Cardiac muscle cell (in vitro differentiated cells and primary cell): ENCODE results near the gene LRIG1. TPM values are rescaled to one million over a fixed set of nuclear protein-coding genes. Genes with fewer than 3 reads are reported as not detected.

Experiments
- DNase-seq, 2 donors: peaks; one replicate each; pipeline versions ENCODE4 v3.0.0 to v3.0.0-alpha.2; 2010 to 2017; ENCODE audit warnings: low read depth in 1 of 2, low spot score in 1 of 2
- H3K27ac ChIP-seq: fragments of 200-600 bp; sonication (generic); 2 replicates; pipeline ENCODE4 v1.5.1; 2016
- H3K27me3 ChIP-seq: fragments of 200-600 bp; sonication (generic); 2 replicates; pipeline ENCODE4 v1.6.0; 2016; ENCODE audit warnings: control low read depth
- H3K36me3 ChIP-seq: fragments of 200-600 bp; sonication (generic); 2 replicates; pipeline ENCODE4 v1.5.1; 2016; ENCODE audit warnings: control low read depth
- H3K4me1 ChIP-seq: fragments of 200-600 bp; sonication (generic); 2 replicates; pipeline ENCODE4 v1.8.1; 2017; ENCODE audit warnings: low read depth, mild to moderate bottlenecking, mixed run types
- H3K4me3 ChIP-seq: fragments of 200-600 bp; sonication (generic); 2 replicates; pipeline ENCODE4 v1.5.1; 2016; ENCODE audit warnings: mild to moderate bottlenecking
- H3K9me3 ChIP-seq: fragments of 200-600 bp; sonication (generic); 2 replicates; pipeline ENCODE4 v1.5.1; 2017; ENCODE audit warnings: low read depth, mild to moderate bottlenecking, control low read depth
- polyA plus RNA-seq: library from polyadenylated mRNA; unstranded; fragments of >200 nt; fragmentation: Nextera tagmentation; extraction: Ambion mirVana; gene quantifications from 2 replicates; pipeline ENCODE4 v1.2.1, GENCODE V29; 2016
- total RNA-seq: library from RNA; depleted of rRNA; stranded (reverse); fragments of >200 nt; gene quantifications from 2 replicates; pipeline ENCODE4 v1.2.3, GENCODE V29; 2016
- TF ChIP-seq, protein P1 (sequence below): IDR thresholded peaks from 2 replicates; pipeline ENCODE4 v1.5.1; 2012; ENCODE audit warnings: low read depth, mild to moderate bottlenecking, low read length

LRIG1 gene
- total and polyA plus RNA-seq, 2 experiments from 2014 or later = 27.8 to 51.1 TPM

DNA sequence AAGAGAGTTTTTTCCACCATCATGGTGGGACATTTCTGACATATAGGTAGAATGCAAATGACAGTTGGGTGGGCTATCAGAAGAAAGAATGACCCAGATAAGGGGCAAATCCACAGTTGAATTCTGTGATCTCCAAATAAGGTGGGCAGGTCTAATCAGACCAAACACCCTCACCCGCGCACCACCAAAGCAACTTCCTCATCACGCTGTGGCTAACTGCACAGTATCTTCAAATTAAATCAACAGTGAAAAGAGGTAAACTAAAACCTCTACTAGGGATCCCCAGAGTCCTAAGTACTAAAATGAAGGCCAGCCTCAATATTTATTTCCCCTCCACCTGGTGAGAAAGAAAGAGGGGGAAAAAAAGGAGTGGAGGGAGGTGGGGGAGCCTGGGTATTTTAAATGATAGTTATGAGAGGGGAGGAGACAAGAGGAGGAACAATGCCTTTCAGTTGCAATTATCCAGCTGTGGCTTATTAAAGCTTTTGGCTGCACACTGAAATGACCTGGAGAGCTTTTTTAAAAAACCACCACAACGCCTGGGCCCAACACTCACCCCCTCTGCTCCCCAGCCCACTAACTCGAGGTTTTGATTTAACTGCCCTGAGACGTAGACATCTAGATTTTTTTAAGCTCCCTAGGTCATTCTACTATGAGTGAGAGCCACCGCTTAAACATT is 61.0 kb downstream of the LRIG1 start:
- H3K36me3 ChIP-seq = no peaks in the 10 kb centered on the region
- peaks cover 46% of the 10 kb centered on the region for H3K4me1 ChIP-seq
- TF ChIP-seq, protein P1, sequence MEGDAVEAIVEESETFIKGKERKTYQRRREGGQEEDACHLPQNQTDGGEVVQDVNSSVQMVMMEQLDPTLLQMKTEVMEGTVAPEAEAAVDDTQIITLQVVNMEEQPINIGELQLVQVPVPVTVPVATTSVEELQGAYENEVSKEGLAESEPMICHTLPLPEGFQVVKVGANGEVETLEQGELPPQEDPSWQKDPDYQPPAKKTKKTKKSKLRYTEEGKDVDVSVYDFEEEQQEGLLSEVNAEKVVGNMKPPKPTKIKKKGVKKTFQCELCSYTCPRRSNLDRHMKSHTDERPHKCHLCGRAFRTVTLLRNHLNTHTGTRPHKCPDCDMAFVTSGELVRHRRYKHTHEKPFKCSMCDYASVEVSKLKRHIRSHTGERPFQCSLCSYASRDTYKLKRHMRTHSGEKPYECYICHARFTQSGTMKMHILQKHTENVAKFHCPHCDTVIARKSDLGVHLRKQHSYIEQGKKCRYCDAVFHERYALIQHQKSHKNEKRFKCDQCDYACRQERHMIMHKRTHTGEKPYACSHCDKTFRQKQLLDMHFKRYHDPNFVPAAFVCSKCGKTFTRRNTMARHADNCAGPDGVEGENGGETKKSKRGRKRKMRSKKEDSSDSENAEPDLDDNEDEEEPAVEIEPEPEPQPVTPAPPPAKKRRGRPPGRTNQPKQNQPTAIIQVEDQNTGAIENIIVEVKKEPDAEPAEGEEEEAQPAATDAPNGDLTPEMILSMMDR = no peak
- no peaks in the 10 kb centered on the region for H3K27me3 ChIP-seq
- H3K27ac ChIP-seq = no peak overlapping the region
- no peak overlapping the region for H3K4me3 ChIP-seq
- DNase-seq = no peak
- H3K9me3 ChIP-seq = no peaks in the 10 kb centered on the region

GRCh38 chr3:66438046-66438445 is 62.8 kb downstream of the LRIG1 start:
- no peak overlapping the region for H3K27ac ChIP-seq
- H3K9me3 ChIP-seq = no peaks in the 10 kb centered on the region
- peaks cover 43% of the 10 kb centered on the region for H3K4me1 ChIP-seq
- TF ChIP-seq, protein P1 = no peak
- no peaks in the 10 kb centered on the region for H3K36me3 ChIP-seq
- no peaks in the 10 kb centered on the region for H3K27me3 ChIP-seq
- no peak overlapping the region for H3K4me3 ChIP-seq
- DNase-seq = no peak

DNA sequence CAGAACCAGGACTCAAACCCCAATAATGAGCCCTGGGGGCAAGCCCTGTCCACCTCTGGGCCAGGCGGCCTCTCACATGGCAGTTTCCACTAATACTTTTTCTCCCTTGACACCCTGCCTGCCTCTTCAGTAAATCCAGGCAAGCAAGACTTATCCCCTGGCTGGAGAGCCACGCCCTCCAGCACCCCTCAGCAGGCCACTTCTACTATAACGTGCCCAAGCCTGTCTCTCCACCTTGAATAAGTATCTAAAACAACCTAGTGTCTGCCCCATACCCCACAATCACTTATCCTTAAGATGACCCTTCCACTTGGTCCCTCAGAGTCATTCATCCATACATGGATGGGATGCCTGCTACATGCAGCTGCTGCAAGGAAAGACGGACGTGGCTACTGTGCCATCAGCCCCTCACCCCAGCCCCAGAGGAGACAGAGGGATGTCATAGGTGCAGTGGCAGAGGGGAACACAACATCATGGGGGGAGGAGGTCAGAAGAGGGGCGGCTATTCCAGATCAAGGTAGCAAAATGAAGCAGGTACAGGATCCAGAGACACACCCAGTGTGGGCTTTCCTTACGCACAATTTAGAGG is 63.4 kb downstream of the LRIG1 start:
- Histone ChIP-seq H3K4me3 (no peak overlapping the region), H3K27me3 (no peaks in the 10 kb centered on the region), H3K4me1 (peaks cover 37% of the 10 kb centered on the region), H3K9me3 (no peaks in the 10 kb centered on the region), H3K27ac (no peak overlapping the region), H3K36me3 (no peaks in the 10 kb centered on the region)
- TF ChIP-seq, protein P1 = no peak
- DNase-seq = no peak

- Histone ChIP-seq H3K9me3 (no peaks in the 10 kb centered on the region), H3K4me1 (peaks cover 22% of the 10 kb centered on the region), H3K4me3 (no peak overlapping the region), H3K36me3 (no peaks in the 10 kb centered on the region), H3K27me3 (no peaks in the 10 kb centered on the region), H3K27ac (no peak overlapping the region)
- TF ChIP-seq, protein P1 = no peak
- no peak for DNase-seq
These were observed 64.8 kb downstream of the LRIG1 start for GRCh38 chr3:66435989-66436388.

DNA sequence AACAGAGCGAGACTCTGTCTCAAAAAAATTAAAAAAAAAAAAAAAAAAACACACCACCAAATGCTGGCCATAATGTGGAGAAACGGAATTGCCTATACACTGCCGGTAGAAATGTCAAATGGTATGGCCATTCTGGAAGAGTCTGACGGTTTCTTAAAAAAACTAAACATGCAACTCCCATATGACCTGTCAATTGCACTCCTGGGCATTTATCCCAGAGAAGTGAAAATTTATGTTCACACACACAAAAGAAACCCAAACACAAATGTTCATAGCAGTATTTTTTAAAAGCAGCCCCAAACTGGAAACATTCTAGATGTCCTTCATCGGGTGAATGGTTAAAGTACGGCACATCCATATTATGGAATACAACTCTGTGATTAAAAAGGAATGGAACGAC is 66.1 kb downstream of the LRIG1 start:
- no peaks in the 10 kb centered on the region for H3K36me3 ChIP-seq
- TF ChIP-seq, protein P1 = no peak
- peaks cover 12% of the 10 kb centered on the region for H3K4me1 ChIP-seq
- H3K27me3 ChIP-seq = no peaks in the 10 kb centered on the region
- H3K27ac ChIP-seq = no peak overlapping the region
- H3K9me3 ChIP-seq = no peaks in the 10 kb centered on the region
- DNase-seq = no peak
- no peak overlapping the region for H3K4me3 ChIP-seq

GRCh38 chr3:66433522-66433782 is 67.4 kb downstream of the LRIG1 start:
- Histone ChIP-seq H3K4me1 (peaks cover under 1% of the 10 kb centered on the region), H3K27ac (no peak overlapping the region), H3K9me3 (no peaks in the 10 kb centered on the region), H3K4me3 (no peak overlapping the region), H3K36me3 (no peaks in the 10 kb centered on the region), H3K27me3 (no peaks in the 10 kb centered on the region)
- DNase-seq = no peak
- TF ChIP-seq, protein P1 = no peak
